Measurements from ENCODE around the gene SHC3.
"Not testable (repeated sequence)": the region's sequence is repeated elsewhere in the genome, so short reads cannot be mapped to it uniquely, and the experiment has no call there.

The SHC3 gene

GRCh38 chr9:89177944-89178829, at the start of gene SHC3:
TSS of gene SHC3 (minus strand) at chr9:89178818. CDS start at chr9:89178460, 358 bp downstream.
- in situ Hi-C loops (cut with MboI; ENCODE audit: low sequenced_read_pairs) = no loop called here

- in situ Hi-C loops (cut with MboI; ENCODE audit: low sequenced_read_pairs) = no loop called here
Observed at GRCh38 chr9:89225991-89226471, 47.4 kb upstream of the SHC3 start.

GRCh38 chr9:89225587-89225986, 47.0 kb upstream of the SHC3 start:
- in situ Hi-C loops (cut with MboI; ENCODE audit: low sequenced_read_pairs) = no loop called here

- in situ Hi-C loops (cut with MboI; ENCODE audit: low sequenced_read_pairs) = no loop called here
Observed at GRCh38 chr9:89225036-89225435, 46.4 kb upstream of the SHC3 start.

- in situ Hi-C loops (cut with MboI; ENCODE audit: low sequenced_read_pairs) = no loop called here
Observed at GRCh38 chr9:89224633-89225032, 46.0 kb upstream of the SHC3 start.

GRCh38 chr9:89223396-89223977, 44.9 kb upstream of the SHC3 start:
- in situ Hi-C loops (cut with MboI; ENCODE audit: low sequenced_read_pairs) = no loop called here

- in situ Hi-C loops (cut with MboI; ENCODE audit: low sequenced_read_pairs) = no loop called here
Observed at GRCh38 chr9:89219637-89220036, 41.0 kb upstream of the SHC3 start.

- in situ Hi-C loops (cut with MboI; ENCODE audit: low sequenced_read_pairs) = no loop called here
Observed at GRCh38 chr9:89218040-89218928, 39.7 kb upstream of the SHC3 start.

GRCh38 chr9:89215342-89215741, 36.7 kb upstream of the SHC3 start:
- in situ Hi-C loops (cut with MboI; ENCODE audit: low sequenced_read_pairs) = no loop called here

GRCh38 chr9:89213396-89213880, 34.8 kb upstream of the SHC3 start:
- in situ Hi-C loops (cut with MboI; ENCODE audit: low sequenced_read_pairs) = no loop called here

- in situ Hi-C loops (cut with MboI; ENCODE audit: low sequenced_read_pairs) = no loop called here
Observed at GRCh38 chr9:89212171-89212570, 33.6 kb upstream of the SHC3 start.

GRCh38 chr9:89209311-89209710, 30.7 kb upstream of the SHC3 start:
- in situ Hi-C loops (cut with MboI; ENCODE audit: low sequenced_read_pairs) = not testable (repeated sequence)

GRCh38 chr9:89207026-89207425, 28.4 kb upstream of the SHC3 start:
- in situ Hi-C loops (cut with MboI; ENCODE audit: low sequenced_read_pairs) = no loop called here

- in situ Hi-C loops (cut with MboI; ENCODE audit: low sequenced_read_pairs) = no loop called here
Observed at GRCh38 chr9:89204801-89205200, 26.2 kb upstream of the SHC3 start.

GRCh38 chr9:89195131-89195797, 16.6 kb upstream of the SHC3 start:
- in situ Hi-C loops (cut with MboI; ENCODE audit: low sequenced_read_pairs) = no loop called here

GRCh38 chr9:89194421-89195130, 16.0 kb upstream of the SHC3 start:
- in situ Hi-C loops (cut with MboI; ENCODE audit: low sequenced_read_pairs) = no loop called here

- in situ Hi-C loops (cut with MboI; ENCODE audit: low sequenced_read_pairs) = no loop called here
Observed at GRCh38 chr9:89191004-89191403, 12.4 kb upstream of the SHC3 start.

- in situ Hi-C loops (cut with MboI; ENCODE audit: low sequenced_read_pairs) = no loop called here
Observed at GRCh38 chr9:89189215-89189614, 10.6 kb upstream of the SHC3 start.

- in situ Hi-C loops (cut with MboI; ENCODE audit: low sequenced_read_pairs) = no loop called here
Observed at GRCh38 chr9:89187950-89188349, 9.3 kb upstream of the SHC3 start.

- in situ Hi-C loops (cut with MboI; ENCODE audit: low sequenced_read_pairs) = no loop called here
Observed at GRCh38 chr9:89187541-89187940, 8.9 kb upstream of the SHC3 start.
